OCI-LY1 (cell line): Measurements from ENCODE around the gene ZNF385D.

Experiments used
- EZH2 ChIP-seq: fragments of 200-600 bp; sonication (generic), shearing (Covaris generic); IDR thresholded peaks from 2 replicates; pipeline ENCODE4 v1.8.0; 2017; ENCODE audit warnings: borderline replicate concordance, mixed run types, mild to moderate bottlenecking, antibody characterized with exemption, low read length, moderate library complexity, mixed read lengths
- TF ChIP-seq, protein P1 (sequence below): fragments of 200-600 bp; sonication (generic), shearing (Covaris generic); IDR thresholded peaks from 2 replicates; pipeline ENCODE4 v1.5.1; 2017; ENCODE audit warnings: mild to moderate bottlenecking, antibody characterized with exemption, low read length, moderate library complexity, mixed read lengths

DNA sequence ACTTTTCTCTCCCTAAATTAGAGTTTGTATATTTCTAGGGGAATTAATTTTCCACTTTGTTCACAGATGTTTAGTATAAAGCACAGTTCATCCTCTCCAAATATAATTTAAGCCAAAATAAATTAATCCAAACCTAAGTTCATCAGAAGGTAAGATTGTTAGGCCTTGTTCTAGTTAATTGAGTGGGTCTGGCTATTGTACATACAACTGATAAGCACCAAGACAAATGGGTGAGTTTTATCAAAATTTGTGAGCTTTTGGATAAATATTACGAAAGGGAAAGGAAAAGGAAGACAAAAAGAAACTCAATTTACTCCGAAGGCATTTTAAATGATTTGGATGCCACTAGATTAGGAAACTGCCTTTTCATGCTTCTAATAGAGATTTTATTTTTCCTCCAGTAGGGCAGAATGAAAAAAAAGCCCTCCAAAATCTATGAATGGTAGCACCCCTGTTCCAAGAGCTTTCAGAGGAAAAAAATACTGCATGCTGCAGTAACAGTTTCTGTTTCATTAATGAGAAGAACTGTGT, 304.0 kb downstream of the ZNF385D start:
- TF ChIP-seq, protein P1, sequence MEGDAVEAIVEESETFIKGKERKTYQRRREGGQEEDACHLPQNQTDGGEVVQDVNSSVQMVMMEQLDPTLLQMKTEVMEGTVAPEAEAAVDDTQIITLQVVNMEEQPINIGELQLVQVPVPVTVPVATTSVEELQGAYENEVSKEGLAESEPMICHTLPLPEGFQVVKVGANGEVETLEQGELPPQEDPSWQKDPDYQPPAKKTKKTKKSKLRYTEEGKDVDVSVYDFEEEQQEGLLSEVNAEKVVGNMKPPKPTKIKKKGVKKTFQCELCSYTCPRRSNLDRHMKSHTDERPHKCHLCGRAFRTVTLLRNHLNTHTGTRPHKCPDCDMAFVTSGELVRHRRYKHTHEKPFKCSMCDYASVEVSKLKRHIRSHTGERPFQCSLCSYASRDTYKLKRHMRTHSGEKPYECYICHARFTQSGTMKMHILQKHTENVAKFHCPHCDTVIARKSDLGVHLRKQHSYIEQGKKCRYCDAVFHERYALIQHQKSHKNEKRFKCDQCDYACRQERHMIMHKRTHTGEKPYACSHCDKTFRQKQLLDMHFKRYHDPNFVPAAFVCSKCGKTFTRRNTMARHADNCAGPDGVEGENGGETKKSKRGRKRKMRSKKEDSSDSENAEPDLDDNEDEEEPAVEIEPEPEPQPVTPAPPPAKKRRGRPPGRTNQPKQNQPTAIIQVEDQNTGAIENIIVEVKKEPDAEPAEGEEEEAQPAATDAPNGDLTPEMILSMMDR = no peak
- TF ChIP-seq EZH2 = no peak
